Ureter (tissue), 1 donor: Measurements from ENCODE around the gene SPATA16. TPM values are rescaled to one million over a fixed set of nuclear protein-coding genes. Genes with fewer than 3 reads are reported as not detected.
"Not testable (repeated sequence)": the region's sequence is repeated elsewhere in the genome, so short reads cannot be mapped to it uniquely, and the experiment has no call there.

Experiments
- DNase-seq: peaks from one replicate; pipeline ENCODE4 v3.0.0-alpha.2; 2020; ENCODE audit warnings: low spot score
- total RNA-seq: library from RNA; stranded (reverse); gene quantifications from one replicate; pipeline ENCODE4 v1.2.4, GENCODE V29; 2023
- donor health status: DM: yes; HTN: yes; CAD: no.

Gene SPATA16
- total RNA-seq, 1 donor from 2014 or later, result not detected

DNA sequence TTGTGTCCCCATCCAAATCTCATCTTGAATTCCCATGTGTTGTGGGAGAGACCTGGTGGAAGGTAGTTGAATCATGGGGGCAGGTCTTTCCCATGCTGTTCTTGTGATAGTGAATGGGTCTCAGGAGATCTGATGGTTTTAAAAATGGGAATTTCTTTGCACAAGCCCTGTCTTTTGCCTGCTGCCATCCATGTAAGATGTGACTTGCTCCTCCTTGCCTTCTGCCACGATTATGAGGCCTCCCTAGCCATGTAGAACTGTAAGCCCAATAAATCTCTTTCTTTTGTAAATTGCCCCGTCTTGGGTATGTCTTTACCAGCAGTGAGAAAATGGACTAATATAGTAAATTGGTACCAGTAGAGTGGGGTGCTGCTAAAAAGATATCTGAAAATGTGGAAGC is 261.7 kb downstream of the SPATA16 start:
- DNase-seq, result not testable (repeated sequence)

DNA sequence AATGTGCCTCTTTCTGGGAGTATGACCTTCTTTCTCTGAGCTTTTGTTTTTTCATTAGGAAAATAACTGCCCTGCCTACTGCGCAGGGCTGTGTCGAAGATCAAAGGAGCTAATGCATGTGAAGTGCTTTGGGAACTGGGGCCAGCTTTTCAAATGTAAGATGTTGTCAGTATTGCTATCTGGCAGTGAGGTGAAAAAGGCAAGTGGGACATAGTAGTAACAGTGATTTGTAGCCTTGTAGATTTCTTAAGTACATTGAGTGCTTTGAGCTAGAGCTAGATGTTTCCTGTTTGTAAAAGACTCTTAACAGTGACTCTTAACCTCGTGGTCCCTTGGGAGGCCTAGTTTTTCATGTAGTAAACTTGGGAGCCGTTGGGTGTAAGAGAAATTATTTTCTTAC is 264.0 kb downstream of the SPATA16 start:
- DNase-seq, result no peak

DNA sequence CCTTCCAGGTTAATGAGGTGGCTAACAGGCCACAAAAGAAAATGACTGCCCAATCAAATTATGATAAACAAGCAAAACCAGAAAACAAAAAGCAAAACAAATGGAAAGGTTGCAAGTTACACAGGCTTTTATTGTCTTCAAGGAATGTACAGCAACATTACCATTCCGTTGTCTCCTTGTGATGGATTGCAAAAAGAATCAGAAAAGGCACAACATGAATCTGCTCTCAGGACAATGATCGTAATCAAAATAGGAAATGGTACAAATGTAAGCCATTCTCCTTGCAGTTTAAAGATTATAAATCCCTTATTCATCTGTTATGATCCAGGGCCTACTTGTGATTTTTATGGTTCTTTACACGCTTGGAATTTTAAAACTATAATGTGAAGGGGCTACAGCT is 264.7 kb downstream of the SPATA16 start:
- no peak for DNase-seq

DNA sequence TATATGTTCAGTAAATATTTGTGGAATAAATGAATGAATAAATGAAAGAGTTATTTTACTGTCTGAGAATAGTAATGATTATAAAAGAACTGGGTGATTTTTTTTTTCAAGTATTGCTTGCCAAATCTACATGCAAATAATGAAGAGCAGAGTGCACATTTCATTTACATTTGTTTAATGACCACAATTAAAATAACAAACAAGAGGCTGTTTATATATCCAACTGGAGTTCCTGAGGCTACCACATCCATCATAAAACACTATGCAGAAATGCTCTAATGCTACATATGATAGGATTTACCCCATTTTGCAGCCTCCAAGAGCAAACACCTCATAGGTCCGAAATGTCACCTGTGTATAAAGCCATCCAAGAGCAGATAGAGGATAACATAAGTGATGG is 266.0 kb downstream of the SPATA16 start:
- no peak for DNase-seq

DNA sequence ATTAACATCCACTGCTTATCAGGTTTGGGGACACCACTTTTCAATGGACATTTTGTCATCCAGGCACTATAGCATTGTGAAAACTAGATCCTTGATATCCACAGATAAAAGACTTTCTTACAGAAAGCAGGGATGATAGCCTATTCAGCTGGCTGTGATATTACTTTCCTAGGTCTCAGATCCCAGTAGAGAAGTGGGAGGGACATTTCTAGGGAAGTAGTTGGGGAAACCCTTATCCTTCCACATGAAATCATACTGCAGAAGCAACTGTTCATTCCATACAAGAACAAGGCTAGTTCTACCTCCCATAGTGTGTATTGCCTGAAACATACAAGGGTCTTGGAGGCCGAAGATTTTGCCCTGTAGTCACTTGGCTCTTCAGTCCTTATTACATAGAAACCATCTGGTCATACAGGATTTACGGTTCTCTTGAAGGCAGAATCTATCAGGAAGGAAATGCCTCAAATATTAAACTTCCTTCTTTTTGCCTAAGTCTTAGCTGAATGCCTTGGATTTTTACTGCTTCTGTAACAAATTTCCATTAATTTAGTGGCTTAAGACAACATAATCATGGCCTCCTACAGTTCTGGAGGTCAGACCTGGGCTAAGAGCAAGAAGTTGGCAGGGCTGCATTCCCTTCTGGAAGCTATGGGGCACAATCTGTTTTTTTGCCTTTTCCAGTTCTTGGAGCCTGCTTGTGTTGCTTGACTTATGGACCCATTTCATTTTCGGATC is 271.1 kb downstream of the SPATA16 start:
- DNase-seq, result no peak

DNA sequence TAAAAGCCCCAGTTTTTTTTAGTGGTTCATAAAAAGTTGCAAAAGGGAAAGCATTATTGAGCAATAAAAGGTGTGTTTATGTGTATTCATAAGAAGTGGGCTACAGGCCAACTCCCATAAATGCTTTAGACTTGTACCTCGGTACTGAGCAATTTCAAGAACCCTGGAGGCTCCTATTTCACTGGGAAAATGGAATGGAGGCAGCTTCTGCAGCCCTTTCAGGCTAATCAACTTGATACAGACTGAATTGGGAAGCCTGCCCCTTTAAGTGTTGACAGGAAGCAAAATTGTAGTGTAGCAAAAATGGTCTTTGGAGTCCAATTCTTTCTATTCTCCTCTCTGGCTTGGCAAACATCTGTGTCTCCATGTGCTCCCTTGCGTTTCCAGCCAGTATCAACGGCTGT is 271.7 kb downstream of the SPATA16 start:
- DNase-seq, result no peak

DNA sequence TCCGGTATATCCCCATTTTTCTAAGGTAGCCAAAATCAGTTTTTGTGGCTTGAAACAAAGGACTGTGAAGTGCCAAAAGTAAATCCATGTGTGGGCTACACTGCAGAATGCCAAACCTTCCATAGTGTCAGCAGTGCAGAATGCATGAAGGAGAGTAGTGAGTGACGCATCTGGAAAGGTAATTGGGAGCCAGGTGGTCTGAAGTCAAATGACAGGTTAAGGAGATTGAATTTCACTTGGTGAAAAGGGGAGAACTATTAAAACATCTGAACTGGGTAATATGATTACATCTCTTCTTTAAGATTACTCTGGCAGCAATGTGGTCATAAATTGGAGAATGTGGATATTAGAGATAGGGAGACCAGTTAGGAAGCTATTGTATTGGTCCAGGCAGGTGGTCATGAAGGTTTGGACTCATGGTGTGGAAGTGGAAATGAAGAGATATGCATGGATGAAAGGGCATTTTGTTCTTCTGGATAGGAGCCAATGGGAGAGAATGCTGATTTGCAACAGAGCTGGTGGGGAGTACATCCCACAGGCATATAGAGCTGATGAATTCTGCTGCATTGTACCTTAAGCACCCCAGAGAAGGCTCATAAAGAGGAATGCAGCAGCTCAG is 272.3 kb downstream of the SPATA16 start:
- no peak for DNase-seq

DNA sequence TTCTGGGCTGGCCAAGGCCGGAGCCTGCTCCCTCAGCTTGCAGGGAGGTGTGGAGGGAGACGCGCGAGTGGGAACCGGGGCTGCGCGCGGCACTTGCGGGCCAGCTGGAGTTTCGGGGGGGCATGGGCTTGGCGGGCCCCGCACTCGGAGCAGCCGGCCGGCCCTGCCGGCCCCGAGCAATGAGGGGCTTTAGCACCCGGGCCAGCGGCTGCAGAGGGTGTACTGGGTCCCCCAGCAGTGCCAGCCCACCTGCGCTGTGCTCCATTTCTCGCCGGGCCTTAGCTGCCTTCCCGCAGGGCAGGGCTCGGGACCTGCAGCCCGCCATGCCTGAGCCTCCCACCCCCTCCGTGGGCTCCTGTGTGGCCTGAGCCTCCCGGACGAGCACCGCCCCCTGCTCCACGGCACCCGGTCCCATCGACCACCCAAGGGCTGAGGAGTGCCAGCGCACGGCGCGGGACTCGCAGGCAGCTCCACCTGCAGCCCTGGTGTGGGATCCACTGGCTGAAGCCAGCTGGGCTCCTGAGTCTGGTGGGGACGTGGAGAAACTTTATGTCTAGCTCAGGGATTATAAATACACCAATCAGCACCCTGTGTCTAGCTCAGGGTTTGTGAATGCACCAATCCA is 274.2 kb downstream of the SPATA16 start:
- DNase-seq, result not testable (repeated sequence)

DNA sequence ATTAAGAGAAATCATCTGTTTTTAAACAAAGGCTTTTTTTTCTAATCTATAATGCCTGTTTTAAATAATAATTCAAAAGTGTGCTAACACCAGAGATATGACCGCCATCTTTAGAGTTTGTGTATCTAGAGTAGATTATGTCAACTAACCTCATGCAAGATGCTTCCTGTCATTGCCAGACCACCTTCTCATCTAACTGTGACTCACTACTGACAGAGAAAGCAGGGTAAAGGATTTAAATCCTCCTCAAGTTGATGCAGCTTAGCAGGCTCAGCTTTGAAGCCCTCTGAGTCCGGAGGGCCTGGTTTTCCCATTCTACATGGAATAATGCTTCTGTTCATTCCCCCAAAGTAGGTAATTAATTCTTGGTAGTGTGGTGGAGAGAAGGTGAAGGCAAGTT is 282.0 kb downstream of the SPATA16 start:
- DNase-seq, result no peak

DNA sequence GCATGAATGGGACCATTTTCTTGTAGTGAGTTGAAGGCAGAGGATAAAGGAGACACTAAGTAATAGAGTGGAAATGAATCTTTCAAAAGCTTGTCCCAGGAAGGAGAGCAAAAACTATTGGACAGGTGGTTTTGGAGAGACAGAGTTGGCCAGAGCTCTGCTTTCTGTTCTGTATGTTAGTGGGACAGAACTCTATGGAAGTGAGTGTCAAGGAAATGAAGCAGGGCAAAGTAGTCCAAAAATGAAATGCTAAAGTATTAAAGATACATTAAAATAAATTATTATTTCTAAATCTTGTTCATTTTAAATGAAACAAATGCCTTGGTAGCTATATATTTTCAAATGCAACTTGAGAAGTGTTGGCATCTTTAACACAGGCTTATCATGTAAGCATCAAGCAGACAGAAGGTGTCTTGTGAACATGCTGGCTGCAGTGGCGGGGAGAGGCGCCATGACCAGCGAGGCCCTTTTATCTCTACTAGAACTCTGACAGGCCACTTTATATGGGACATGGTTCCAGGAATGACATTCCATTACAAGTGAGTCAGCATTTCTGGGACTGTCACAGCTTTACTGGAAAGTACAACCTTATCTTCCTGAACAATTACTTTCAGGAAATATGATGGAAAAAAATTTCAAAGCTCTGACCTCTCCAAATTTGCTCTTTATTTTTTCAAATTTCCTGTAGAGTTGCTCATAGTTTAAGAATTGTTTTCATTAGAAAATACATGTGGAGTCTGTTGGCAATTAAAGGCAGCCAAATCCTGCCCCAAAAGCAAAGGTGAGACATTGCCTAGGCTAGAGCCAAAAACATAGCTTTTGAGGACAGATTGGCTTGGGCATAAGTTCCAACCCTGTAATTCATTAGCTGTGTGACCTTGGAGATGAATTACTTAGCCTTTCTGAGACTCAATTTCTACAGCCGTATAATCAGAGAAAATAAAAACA is 284.0 kb downstream of the SPATA16 start:
- DNase-seq, result no peak

DNA sequence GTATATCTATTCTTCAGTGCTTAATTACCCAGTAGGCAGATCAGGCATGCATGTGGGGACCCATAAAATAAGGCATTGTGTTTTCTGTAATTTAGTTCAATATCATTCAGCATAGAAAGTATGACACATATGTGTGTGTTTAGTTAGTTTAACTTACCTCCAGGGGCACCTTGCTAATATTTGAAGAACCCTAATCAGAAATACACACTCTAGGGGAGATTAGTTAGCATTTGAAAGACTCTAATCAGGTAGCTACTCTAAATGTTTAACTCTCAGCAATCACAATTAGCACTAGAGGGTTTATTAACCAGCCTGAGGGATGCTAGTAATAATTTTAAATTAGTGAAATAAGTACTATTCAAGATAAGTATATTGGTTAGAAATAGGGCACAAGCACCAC is 286.0 kb downstream of the SPATA16 start:
- no peak for DNase-seq

DNA sequence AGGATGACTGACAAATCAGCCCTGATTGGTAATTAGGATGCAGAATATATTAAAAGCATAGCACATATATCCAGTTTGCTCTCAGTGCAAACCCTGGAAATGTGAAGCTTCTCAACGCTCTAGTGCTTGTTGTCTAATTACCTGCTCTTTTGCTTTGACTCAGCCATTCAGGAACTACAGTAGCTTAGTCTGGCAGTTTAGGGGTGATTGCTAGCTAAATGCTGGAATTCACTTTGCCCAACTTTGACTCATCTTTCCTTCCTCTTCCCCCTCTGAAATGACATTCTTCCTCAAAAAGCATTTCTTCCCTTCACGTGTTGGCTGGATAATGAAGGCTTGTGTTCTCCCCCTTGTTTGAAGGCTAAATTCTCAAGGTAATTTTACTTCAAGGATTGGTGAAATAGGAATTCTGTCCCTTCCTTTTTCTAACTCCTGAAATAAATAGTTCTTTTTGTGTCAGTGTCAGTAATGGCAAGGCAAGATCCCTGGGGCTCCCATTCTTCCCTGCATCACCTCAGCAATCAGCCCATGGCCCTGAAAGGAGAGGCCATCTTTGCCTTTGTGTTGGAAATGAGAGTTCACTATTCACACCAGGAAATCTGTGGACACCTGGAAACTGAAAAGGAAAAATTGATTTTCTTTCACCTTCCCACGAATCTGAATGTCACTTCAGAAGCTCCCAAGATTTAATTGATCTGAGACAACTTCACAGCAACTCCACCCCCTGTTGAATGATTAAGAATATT is 286.9 kb downstream of the SPATA16 start:
- DNase-seq, result no peak

DNA sequence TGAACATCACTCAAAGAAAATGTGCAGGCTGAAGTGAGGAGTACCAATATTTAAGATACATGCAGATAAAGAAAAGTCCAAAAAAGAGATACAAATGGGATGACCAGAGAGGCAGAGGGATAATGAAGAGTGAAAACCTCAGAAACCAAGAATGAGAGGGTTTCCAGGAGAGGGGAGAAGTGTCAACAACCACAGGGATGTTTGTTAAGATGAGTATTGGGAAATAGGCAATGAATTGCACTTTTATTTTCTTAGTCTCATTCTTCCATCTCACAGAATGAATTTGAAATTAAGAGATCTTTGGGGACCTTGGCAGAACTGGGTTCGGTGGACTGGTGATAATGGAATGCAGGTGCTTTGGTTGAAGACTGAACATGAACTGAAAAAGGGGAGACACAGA is 288.0 kb downstream of the SPATA16 start:
- no peak for DNase-seq

DNA sequence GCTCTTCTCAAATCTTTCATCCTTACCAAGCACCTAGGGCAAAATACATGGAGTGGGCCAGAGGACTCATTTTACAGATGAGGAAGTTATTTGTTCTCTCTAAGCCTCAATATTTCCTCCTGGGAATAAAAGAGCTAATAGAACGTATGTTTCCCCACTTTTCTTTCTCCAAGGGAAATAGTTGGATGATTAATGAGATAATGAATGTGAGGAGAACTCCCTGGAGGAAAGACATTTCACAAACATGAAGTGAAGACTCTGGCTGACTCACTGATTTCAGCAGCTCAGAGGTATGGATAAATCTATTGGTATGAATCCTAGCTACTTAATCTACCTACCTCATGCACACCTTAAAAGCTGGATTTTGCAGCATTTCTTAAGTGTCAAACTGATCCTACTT is 292.1 kb downstream of the SPATA16 start:
- DNase-seq, result no peak

DNA sequence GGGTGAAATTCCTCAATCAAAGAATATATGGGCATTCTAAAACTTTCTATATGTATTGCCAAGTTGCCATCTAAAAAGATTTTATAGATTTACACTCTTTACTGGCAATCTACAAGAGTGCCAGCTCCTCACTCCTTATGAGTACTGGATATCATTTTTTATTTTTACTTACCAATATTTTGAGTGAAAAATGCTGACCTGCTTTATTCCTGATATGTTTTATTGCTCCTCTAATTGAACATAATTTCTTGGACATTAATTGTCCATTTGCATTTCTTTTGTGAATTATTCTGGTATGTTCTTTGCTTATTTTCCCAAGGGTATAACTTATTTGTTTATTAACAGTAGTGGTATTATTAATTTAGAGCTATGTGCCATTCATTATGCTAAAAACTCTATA is 293.7 kb downstream of the SPATA16 start:
- DNase-seq, result no peak

DNA sequence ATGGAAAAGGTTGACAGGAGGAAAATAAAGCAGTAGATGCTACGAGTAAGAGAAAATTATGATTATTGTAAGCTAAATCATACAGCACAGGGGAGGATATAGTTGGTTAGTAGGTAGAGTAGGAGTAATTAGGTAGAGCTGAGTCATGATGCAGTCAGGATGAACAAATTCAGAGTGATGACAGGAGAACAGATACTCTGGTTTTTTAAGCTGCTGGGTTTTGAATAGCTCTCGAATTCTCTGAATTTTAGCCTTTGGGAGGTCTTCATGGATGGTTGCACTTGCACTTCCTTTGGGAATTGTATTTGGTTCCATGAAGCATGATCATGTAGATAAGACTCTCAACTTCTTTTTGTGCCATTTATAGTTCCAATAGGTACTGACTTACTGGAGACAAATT is 294.3 kb downstream of the SPATA16 start:
- DNase-seq, result no peak

DNA sequence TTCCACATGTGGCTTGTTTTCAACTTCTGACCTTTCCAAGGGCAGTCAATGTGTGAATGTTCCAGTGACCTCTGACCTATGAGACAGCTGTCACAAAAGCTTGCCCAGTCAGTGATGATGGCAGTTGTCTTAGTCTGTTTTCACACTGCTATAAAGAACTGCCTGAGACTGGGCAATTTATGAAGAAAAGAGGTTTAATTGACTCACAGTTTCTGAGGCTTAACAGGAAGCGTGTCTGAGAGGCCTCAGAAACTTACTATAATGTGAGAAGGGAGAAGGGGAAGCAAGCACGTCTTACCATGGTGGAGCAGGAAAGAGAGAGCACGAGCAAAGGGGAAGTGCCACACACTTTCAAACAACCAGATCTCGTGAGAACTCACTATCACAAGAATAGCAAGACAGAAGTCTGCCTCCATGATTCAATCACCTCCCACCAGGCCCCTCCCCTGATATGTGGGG is 294.9 kb downstream of the SPATA16 start:
- DNase-seq, result no peak

DNA sequence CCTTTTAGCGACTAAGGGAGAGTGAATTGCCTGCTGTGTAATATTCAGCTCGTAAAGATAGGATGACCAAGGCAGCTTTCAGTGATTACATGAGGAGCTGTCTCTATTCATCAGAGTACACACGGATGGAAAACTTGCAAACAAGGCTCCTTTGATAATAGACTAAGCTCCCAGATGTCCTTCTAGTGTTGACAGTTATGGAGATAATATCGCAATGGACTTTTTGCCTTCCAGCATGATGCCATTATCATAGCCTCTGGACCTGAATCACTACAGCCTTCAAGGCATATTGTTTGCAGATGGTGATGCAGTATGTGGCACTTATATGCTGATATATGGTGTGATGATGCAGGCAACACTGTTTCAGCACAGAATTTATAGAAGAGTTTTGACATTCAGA is 296.6 kb downstream of the SPATA16 start:
- no peak for DNase-seq

DNA sequence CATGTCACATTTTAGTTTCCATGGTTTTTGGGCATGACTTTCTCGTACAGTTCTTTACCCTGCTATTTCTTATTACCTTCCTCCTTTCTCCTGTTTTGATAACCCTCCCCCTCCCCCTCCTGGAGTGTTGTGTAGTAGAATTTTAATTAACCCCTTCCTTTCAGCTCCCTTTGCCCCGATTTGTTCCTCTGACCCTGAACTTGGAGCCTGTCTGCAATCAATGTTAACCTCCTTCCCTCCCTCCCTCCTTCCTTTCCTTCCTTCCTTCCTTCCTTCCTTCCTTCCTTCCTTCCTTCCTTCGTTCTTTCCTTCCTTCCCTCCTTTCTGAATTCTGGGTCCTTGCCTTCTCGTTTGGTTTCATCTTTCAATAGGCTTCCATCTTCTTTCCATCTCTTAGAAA is 300.1 kb downstream of the SPATA16 start:
- DNase-seq, result no peak

DNA sequence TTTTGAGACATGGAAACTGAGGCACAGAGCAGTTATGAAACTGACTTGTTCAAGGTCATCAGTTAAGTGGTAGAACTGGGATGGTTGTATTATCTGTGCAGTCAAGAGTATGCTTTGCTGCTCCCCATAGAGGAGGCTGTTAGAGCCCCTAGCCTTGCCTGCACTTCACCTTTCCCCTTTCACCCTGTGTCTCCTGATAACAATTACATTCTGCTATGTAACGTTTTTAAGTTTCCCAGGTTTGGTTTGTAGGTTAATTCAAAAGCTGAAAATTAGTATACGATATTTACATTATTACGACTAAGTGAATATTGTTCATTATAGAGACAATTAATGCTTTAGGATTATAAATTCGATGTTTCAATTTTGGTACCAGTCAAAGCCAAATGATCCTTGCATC is 300.6 kb downstream of the SPATA16 start:
- DNase-seq, result no peak

DNA sequence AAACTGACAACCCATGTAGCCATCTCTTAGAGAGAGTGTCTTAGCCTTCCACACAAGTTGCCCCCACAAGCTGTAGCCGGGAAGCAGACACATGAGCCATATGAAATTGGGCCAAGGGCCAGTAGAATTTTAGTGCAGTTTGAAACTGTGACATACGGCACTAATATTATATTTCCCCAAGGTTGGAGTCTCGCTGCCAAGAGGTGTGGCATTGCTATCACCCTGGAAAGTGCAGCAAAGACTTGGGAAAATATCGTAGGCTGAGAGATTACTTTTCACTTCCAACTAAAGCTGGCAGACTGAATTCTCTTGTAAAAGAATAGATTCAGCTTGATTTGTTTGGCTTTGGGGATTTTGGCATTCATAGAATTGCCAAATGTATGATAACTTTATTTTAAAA is 301.4 kb downstream of the SPATA16 start:
- no peak for DNase-seq
